GM11168 (cell line): ENCODE measurements around the gene TMOD4.
"Not testable (repeated sequence)": the region's sequence is repeated elsewhere in the genome, so short reads cannot be mapped to it uniquely, and the experiment has no call there.

Source experiments
- in situ Hi-C: fragments of 300-500 bp; cut with MboI; formaldehyde crosslinking; loops from one replicate; pipeline ENCODE4 v1.12.0; 2022; ENCODE audit warnings: low sequenced_read_pairs; ENCODE audit not compliant: unreplicated experiment

TMOD4 gene

DNA sequence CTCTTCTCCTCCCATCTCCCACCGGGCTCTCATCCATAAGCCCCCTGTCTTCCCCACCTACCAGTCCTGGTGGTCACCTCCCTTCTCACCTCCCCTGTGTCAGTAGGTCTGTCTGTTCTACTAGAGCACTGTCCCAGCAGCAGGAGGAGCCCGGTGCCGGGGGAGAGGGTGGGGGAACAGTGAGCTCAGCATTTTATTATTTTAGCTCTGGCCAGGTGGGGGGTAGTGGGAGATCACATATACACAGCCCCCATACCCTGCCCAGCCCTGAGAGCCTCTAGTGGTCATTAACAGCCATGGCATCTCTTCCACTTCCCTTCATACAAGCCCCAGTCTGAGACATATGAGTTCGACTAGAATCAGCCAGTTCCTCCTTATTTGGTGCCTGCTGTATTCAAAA lies at the start of gene TMOD4:
TSS of gene TMOD4 (minus strand) at position 119 of the 400 bp plus-strand sequence. CDS start 1,106 bp downstream, outside the sequence.
- in situ Hi-C loops = no loop called here

- in situ Hi-C loops = no loop called here
These were observed 46.3 kb upstream of the TMOD4 start for GRCh38 chr1:151222130-151222529.

- in situ Hi-C loops = no loop called here
These were observed 45.8 kb upstream of the TMOD4 start for GRCh38 chr1:151221616-151222015.

GRCh38 chr1:151213560-151213959 lies 37.8 kb upstream of the TMOD4 start:
- in situ Hi-C loops = no loop called here

DNA sequence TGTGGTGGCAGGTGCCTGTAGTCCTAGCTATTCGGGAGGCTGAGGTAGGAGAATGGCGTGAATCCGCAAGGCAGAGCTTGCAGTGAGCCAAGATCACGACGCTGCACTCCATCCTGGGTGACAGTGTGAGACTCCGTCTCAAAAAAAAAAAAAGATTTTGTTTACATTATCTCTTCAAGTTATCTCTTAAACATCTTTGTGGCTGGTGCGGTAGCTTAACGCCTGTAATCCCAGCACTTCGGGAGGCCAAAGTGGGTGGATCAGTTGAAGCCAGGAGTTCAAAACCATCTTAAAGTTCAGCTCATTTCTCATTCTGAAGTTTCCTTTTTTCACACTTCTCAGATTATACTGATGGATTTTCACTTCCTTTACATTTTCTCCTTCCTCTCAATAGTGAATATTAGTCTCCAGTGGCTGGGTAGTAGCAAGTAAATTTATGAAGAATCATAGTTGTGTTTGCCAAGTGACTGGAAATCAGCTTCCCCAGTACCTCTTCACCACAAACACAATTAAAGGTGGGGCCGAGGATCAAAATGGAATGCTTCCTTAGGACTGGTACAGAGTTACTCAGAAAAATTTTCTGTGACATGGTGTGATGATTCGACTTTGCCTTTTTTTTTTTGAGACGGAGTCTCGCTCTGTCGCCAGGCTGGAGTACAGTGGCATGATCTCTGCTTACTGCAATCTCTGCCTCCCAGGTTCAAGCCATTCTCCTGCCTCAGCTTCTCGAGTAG lies 36.4 kb upstream of the TMOD4 start:
- in situ Hi-C loops = no loop called here

DNA sequence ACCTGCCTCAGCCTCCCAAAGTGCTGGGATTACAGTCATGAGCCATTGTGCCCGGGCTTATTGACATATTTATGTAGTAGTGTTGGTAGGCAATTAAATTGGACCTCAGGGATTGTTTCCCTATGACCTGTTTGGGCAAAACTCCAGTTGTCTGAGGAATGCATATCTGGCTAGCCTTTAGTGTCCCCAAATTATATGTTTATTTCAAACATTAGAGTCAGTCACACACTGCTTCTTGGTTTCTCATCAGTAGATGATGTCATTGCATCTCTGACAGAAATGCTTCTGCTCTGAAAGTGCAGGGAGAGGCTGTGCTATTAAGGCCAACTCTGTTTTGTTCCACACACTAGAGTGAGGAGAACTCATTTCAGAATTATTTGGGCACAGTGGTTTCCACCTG lies 35.0 kb upstream of the TMOD4 start:
- in situ Hi-C loops = no loop called here

GRCh38 chr1:151205381-151205965 lies 29.7 kb upstream of the TMOD4 start:
- in situ Hi-C loops = not testable (repeated sequence)

DNA sequence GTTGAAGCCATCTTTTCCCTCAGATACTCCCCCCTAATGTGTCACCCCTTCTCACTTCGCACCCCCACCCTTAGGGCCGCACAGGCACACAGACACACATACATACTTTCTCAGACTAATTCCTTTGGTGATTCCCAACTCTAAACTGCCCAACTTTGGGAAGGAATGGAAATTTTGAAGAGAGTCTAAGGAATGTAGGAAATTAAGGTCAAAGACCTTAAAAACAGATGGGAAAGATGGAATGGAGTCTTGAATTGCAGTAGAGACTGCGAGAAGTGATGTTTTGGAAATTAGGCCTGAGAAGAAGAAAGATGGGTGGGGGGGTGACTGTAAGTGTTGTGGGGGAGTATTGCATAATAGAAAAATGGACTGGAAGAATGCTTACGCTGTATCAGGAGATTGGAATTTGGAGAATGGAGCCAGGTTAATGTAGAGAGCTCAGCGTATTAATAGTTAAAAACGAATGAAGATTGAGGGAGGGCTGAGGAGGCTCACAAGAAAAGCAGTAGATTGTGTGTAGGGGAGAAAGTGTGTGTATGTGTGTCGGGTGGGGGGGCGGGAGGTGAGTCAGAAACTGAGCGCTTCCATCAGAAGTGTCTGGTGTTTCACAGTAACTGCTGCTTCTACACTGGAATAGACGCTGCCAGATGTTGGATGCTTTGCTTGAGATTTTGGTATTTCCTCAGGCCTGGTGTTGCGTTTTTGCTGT lies 24.2 kb upstream of the TMOD4 start:
- in situ Hi-C loops = no loop called here

DNA sequence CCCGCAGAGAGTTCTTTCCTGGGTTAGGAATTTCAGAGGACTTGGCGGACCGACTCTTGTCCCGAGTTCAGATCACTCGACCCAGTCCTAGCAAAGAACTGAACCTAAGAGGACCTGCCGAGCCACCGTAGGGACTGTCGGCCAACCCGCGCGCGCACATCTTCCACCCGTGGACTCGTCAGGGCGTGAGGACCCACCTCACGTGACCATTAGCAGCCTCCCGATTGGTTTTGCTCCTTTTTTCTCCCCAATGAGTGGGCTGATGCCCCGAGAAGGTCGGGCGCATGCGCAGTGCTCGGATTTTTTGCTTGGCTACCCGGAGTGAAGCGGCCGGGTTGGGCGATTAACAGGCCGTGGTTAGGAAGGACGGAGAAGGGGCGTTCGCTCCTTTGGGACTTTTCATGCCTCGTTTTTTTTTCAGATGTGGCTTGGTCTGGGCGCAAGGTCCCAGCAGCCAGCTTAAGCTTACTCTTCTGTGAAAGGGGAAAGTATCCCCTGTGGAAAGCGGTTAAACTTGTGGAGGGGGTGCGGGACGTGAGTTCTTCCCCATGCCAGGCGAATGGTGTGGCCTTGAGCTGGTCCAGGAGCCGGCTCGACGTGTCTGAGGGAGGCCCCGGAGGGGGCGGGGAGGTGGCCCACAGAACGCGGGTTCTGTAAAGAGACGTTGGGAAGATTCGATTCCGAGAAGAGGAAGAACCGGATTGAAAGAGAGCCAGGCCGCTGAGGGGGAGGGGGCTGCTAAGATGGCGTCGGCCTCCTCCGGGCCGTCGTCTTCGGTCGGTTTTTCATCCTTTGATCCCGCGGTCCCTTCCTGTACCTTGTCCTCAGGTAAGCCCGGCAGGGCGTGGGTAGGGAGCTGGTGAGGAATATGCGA lies 22.7 kb upstream of the TMOD4 start, which contains the start of gene PIP5K1A:
TSS of gene PIP5K1A (plus strand) at position 299 of the 874 bp plus-strand sequence. CDS start at position 744, 445 bp downstream.
- in situ Hi-C loops = no loop called here

DNA sequence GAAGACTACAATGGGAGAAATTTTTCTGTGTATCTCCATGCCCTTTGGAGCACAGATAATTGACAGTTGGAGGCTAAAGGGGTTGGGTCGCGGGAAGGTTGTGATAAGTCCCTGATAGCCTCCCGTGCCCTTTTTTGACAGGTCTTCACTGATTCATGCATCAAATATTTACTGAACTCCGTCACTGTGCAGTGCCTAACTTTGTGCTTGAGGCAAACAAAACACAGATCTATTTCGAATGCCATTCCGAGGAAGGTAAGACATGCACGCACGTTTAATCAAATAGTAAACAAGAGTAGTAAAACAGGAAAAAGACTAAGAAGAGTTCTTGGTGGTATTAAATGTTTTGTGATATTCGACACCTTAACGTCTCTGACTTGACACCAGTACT lies 22.1 kb upstream of the TMOD4 start:
- in situ Hi-C loops = no loop called here

DNA sequence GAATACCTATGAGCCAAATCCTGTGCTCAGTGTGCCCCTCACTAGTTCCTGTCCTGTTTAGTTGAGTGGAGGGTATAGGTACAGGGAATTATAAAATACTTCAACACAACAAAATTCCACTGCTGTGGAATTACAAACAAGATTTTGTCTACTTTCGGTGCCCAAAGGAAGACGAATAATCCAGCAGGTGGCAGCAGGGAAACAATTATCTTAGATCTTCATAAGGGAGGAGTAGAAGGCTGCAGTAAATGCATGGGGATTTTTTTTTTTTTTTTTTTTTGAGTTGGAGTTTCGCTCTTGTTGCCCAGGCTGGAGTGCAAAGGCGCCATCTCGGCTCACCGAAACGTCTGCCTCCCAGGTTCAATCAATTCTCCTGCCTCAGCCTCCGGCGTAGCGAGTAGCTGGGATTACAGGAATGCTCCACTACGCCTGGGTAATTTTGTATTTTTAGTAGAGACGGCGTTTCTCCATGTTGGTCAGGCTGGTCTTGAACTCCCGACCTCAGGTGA lies 20.6 kb upstream of the TMOD4 start:
- in situ Hi-C loops = no loop called here

DNA sequence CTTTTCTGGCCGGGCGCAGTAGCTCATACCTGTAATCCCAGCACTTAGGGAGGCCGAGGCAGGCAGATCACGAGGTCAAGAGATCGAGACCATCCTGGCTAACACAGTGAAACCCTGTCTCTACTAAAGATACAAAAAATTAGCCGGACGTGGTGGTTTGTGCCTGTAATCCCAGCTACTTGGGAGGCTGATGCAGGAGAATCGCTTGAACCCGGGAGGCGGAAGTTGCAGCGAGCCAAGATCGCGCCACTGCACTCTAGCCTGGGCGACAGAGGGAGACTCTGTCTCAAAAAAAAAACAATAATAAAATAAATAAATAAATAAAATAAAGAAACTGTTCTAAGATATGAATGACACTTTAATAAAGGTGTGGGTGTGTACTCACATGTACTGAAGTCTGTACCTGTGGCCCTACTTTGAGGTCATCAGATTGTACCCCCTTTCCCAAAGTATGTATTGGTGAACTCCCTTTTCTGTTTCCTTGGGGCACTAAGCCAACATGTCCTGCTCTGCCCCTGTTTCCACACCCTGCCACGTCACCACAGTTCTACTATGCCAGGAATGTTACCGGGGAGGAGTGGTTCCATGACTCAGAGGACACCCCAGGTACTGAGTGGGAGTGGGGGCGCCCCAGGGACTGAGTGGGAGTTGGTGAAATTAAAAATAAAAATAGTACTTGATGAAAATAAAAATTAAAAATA lies 19.3 kb upstream of the TMOD4 start:
- in situ Hi-C loops = not testable (repeated sequence)

GRCh38 chr1:151193856-151194255 lies 18.1 kb upstream of the TMOD4 start:
- in situ Hi-C loops = no loop called here

GRCh38 chr1:151193304-151193703 lies 17.5 kb upstream of the TMOD4 start:
- in situ Hi-C loops = no loop called here

DNA sequence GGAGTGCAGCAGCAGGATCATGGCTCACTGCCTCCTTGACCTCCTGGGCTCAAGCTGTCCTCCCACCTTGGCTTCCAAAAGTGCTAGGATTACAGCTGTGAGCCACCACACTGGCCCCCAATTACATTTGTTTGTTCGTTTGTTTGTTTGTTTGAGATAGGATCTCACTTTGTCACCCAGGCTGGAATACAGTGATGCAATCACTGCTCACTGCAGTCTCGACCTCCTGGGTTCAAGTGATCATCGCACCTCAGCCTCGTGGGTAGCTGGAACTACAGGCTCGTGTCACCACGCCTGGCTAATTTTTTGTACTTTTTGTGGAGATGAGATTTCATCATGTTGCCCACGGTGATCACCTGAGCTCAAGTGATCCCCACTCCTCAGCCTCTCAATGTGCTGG lies 16.3 kb upstream of the TMOD4 start:
- in situ Hi-C loops = no loop called here

- in situ Hi-C loops = no loop called here
These were observed 14.1 kb upstream of the TMOD4 start, which contains the start of gene VPS72 for GRCh38 chr1:151189637-151190445. Gene VPS72 (minus strand): TSS chr1:151190197. CDS start chr1:151190121, 76 bp downstream.

- in situ Hi-C loops = not testable (repeated sequence)
These were observed 12.9 kb upstream of the TMOD4 start for GRCh38 chr1:151188667-151189066.

GRCh38 chr1:151187205-151187604 lies 11.4 kb upstream of the TMOD4 start:
- in situ Hi-C loops = no loop called here

GRCh38 chr1:151184211-151184610 lies 8.4 kb upstream of the TMOD4 start:
- in situ Hi-C loops = no loop called here
